ACC112 (cell line): Measurements from ENCODE around the gene CNTNAP4.

Experiments used
- H2AFZ ChIP-seq: fragments of 200-600 bp; sonication (generic); one replicate; pipeline ENCODE4 v1.6.0; 2017; ENCODE audit warnings: antibody characterized with exemption, low read length; ENCODE audit not compliant: unreplicated experiment
- H3K27ac ChIP-seq: fragments of 200-600 bp; sonication (generic); 2 replicates; pipeline ENCODE4 v1.5.1; 2014; ENCODE audit warnings: low read depth, mild to moderate bottlenecking, antibody characterized with exemption, low read length, moderate library complexity
- H3K27me3 ChIP-seq: fragments of 200-600 bp; sonication (generic); 2 replicates; pipeline ENCODE4 v1.6.1; 2014; ENCODE audit warnings: mild to moderate bottlenecking, antibody characterized with exemption, low read length, moderate library complexity, mixed read lengths; ENCODE audit not compliant: insufficient read depth
- H3K36me3 ChIP-seq: fragments of 200-600 bp; sonication (generic); 2 replicates; pipeline ENCODE4 v1.6.1; 2016; ENCODE audit warnings: mild to moderate bottlenecking, antibody characterized with exemption, low read length, moderate library complexity, mixed read lengths; ENCODE audit not compliant: insufficient read depth
- H3K4me1 ChIP-seq: fragments of 200-600 bp; sonication (generic); one replicate; pipeline ENCODE4 v1.6.1; 2016; ENCODE audit warnings: low read length, mixed read lengths; ENCODE audit not compliant: insufficient read depth, unreplicated experiment, control insufficient read depth
- H3K4me3 ChIP-seq: fragments of 200-600 bp; sonication (generic); 2 replicates; pipeline ENCODE4 v1.5.1; 2014; ENCODE audit warnings: mild to moderate bottlenecking, low read depth, low read length
- H3K79me2 ChIP-seq: fragments of 200-600 bp; sonication (generic); one replicate; pipeline ENCODE4 v1.6.0; 2016; ENCODE audit warnings: low read length; ENCODE audit not compliant: control insufficient read depth, unreplicated experiment, insufficient read depth

Gene CNTNAP4

DNA sequence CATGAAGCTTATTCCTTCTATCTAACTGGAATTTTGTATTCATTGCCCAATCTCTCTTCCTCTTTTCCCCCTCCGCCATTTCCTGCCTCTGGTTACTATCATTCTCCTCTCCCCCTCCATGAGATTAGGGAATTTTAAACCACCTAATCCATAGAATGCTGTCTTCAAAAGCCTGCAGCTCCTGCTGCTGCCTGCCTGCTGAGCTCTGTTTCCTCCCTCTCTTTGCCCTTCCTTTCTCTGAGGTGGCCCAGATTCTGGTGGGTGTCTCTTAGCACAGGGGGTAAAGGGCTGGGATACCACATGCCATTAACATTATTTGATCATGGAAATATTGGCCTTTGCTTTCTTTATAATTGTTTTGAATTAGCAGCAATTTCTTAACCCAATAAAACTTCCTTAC, 241.6 kb downstream of the CNTNAP4 start:
- H3K4me3 ChIP-seq, result no peak overlapping the region
- no peaks in the 10 kb centered on the region for H3K27me3 ChIP-seq
- H3K27ac ChIP-seq, result no peak overlapping the region
- no peaks in the 10 kb centered on the region for H3K36me3 ChIP-seq
- H2AFZ ChIP-seq, result no peak overlapping the region
- H3K4me1 ChIP-seq, result no peaks in the 10 kb centered on the region
- no peaks in the 10 kb centered on the region for H3K79me2 ChIP-seq

DNA sequence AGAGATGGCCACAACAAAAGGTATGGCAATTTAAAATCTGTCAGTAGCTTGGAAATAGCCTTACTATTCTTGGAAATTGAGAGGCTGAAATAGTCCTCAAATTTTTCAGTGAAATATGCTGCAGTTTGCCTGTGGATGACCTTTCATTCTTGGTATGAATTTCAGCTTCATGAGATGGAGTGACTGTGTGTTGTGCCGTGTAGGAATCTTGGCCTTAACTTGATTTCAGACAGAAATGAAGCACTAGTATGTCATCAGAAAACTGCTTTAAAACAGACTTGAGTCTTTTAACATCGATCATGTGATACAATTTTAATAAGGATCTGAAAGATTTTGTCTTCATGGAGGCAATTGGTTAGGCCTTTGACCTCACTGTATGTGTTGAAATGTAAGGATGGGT, 247.2 kb downstream of the CNTNAP4 start:
- H3K36me3 ChIP-seq, result no peaks in the 10 kb centered on the region
- no peak overlapping the region for H3K4me3 ChIP-seq
- no peaks in the 10 kb centered on the region for H3K79me2 ChIP-seq
- H2AFZ ChIP-seq, result no peak overlapping the region
- H3K27me3 ChIP-seq, result no peaks in the 10 kb centered on the region; the same call in 1 of the 2 replicates
- H3K27ac ChIP-seq, result no peak overlapping the region
- H3K4me1 ChIP-seq, result no peaks in the 10 kb centered on the region

DNA sequence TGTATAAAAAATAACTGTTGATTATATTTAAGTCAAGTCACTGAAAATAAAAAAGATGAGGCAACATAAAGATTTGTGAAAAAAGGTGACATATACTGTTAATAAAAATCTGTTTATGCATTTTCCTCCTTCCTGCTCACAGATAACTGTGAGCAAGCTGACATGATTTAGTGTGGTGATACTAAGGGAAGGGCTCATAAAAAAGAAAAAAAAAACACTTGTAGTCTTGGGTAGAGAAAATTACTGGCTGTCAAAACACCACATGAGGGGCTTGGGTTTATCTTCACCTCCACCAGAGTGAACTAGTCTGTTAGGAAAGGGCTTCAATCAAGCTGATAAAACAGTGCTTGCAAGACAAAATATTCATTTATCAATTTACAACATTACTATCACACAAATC, 247.6 kb downstream of the CNTNAP4 start:
- H2AFZ ChIP-seq, result no peak overlapping the region
- H3K4me1 ChIP-seq, result no peaks in the 10 kb centered on the region
- H3K79me2 ChIP-seq, result no peaks in the 10 kb centered on the region
- H3K4me3 ChIP-seq, result no peak overlapping the region
- H3K27me3 ChIP-seq, result no peaks in the 10 kb centered on the region; the same call in 1 of the 2 replicates
- no peaks in the 10 kb centered on the region for H3K36me3 ChIP-seq
- no peak overlapping the region for H3K27ac ChIP-seq

DNA sequence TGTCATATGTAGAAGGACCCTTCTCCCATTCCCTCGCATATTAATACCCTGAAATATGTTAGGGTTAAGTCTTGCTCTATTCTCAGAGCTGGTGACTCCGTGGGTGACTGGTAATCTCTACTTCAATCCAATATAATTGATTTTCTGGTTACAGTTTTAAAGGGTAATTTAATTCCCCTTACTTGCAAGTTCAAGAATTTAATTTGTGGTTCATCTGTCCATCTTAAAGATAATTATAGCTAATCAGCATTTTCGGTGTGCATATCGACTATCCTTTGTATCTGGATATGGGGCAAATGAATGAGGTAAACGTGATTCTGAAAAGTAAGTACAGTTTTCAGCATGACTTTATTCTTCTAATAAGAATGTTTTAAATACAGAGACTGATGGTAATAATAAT, 250.0 kb downstream of the CNTNAP4 start:
- Histone ChIP-seq H3K4me1 (no peaks in the 10 kb centered on the region), H2AFZ (no peak overlapping the region), H3K79me2 (no peaks in the 10 kb centered on the region), H3K36me3 (no peaks in the 10 kb centered on the region), H3K27me3 (peaks cover 2% of the 10 kb centered on the region), H3K4me3 (no peak overlapping the region), H3K27ac (no peak overlapping the region)

DNA sequence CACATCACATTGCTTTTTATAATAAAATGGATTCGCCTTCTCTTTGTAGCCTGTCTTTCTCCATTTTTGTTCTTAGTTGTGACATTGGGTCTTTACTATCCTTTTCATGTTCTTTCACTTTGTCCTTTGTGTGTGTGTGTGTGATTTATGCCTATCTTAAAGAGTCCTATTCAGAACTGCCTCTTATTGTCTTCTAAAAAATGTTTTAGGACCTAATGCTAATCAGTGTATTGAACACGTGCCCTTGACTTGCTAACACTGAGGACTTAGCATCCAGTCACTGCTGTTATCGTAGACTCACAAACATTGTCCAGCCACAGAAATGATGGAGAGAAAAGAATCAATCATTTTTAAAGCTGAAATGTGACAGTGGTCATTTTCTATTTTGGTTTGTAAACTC, 251.9 kb downstream of the CNTNAP4 start:
- no peak overlapping the region for H2AFZ ChIP-seq
- no peak overlapping the region for H3K27ac ChIP-seq
- H3K36me3 ChIP-seq, result no peaks in the 10 kb centered on the region
- no peak overlapping the region for H3K4me3 ChIP-seq
- no peaks in the 10 kb centered on the region for H3K4me1 ChIP-seq
- H3K79me2 ChIP-seq, result no peaks in the 10 kb centered on the region
- peaks cover 6% of the 10 kb centered on the region for H3K27me3 ChIP-seq

DNA sequence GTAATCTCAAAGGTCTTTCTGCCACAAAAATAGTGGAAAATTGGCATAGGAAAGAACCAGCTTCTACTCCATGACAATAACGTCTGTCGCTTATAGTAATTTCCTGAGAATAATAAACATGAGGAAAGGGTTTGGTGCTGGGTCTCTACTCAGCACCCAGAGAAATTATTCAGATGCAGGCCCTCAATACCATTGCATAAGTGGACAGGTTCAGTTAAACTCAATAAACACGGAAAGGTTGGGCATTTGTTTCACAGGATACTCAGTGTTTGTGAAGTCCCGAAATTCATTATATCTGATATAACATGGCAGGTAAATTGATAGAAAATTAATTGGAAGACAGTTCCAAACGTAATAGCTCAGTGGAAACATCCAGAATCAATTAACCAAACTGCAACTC, 254.0 kb downstream of the CNTNAP4 start:
- Histone ChIP-seq H3K4me3 (no peak overlapping the region), H3K4me1 (no peaks in the 10 kb centered on the region), H3K27me3 (peaks cover 6% of the 10 kb centered on the region), H3K36me3 (no peaks in the 10 kb centered on the region), H2AFZ (no peak overlapping the region), H3K27ac (no peak overlapping the region), H3K79me2 (no peaks in the 10 kb centered on the region)

DNA sequence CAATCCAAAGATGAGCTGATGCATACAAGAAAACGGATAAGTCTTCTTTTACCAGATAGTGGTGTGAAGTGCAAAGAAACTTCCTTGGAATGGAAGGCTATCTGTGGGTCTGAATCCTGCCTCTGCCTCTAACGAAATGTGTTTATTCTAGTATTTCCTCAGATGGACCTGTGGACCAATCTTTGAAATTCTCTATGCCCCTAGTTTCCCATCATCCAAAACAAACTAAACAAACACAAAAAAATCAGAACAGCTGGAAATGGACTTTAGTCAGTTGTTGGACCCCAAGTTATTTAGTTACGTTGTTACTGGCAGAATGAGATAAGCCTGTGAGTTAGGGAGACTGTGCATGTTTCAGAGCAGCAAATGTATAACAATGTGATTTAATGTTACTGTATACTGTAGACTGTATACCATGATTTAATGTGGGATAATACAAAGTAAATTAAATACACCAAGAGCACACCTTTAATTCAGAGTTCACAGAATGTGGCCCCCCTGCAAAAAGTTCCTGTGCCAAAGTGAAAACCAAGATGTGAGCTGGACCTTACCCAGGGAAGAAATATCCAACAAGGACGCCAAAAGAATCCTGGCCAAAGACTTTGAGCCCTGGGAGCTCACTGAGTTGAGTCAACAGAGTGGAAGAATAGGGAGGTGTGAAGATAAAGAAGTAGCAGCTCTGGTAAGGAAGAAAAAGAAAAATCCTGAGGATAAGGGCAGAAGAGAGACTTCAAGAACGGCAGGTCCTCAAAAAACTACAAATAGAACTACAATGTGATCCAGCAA, 255.2 kb downstream of the CNTNAP4 start:
- peaks cover 7% of the 10 kb centered on the region for H3K27me3 ChIP-seq
- H3K4me1 ChIP-seq, result no peaks in the 10 kb centered on the region
- no peaks in the 10 kb centered on the region for H3K79me2 ChIP-seq
- H3K27ac ChIP-seq, result no peak overlapping the region
- H3K4me3 ChIP-seq, result no peak overlapping the region
- no peak overlapping the region for H2AFZ ChIP-seq
- H3K36me3 ChIP-seq, result no peaks in the 10 kb centered on the region

DNA sequence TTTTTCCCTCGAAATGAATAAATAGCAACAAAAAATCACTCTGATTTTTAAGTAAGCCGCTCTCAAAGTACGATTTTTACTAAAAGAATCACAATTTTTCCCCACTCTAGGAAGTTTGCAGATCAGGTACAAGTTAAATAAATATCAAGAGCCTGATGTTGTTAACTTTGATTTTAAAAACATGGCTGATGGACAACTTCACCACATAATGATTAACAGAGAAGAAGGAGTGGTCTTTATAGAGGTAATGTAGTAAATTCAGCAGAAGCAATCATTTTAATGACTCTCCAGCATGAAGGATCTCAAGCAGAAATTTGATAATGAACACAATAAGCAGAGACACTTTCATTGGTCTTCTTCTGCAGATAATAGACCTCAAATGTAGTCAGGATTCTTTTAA, 262.4 kb downstream of the CNTNAP4 start:
- H3K27ac ChIP-seq, result no peak overlapping the region
- no peak overlapping the region for H3K4me3 ChIP-seq

DNA sequence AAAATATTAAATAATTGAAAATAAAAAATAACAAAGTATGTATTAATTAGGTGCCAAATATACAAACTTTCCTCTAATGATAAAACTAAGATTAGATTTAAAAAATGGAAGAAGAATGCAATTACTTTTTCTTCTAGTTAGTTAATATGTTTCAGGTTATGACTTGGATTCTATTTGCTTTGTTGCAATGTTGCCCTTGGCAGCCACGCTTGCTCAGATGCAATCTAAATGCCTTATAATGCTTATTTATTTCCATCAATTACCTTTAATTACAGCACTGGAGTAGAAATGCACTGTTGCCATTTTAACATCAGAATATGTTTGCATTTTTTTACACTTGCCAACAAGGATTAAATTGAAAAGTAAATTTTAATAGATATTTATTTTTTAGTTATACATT, 263.9 kb downstream of the CNTNAP4 start:
- Histone ChIP-seq H3K4me3 (no peak overlapping the region), H2AFZ (no peak overlapping the region), H3K36me3 (no peaks in the 10 kb centered on the region), H3K27me3 (peaks cover 9% of the 10 kb centered on the region), H3K27ac (no peak overlapping the region), H3K79me2 (no peaks in the 10 kb centered on the region), H3K4me1 (no peaks in the 10 kb centered on the region)

More for the DNA sequence above, 262.4 kb downstream of the CNTNAP4 start:
- H3K79me2 ChIP-seq, result no peaks in the 10 kb centered on the region
- no peaks in the 10 kb centered on the region for H3K4me1 ChIP-seq
- H2AFZ ChIP-seq, result no peak overlapping the region
- peaks cover 9% of the 10 kb centered on the region for H3K27me3 ChIP-seq
- no peaks in the 10 kb centered on the region for H3K36me3 ChIP-seq

DNA sequence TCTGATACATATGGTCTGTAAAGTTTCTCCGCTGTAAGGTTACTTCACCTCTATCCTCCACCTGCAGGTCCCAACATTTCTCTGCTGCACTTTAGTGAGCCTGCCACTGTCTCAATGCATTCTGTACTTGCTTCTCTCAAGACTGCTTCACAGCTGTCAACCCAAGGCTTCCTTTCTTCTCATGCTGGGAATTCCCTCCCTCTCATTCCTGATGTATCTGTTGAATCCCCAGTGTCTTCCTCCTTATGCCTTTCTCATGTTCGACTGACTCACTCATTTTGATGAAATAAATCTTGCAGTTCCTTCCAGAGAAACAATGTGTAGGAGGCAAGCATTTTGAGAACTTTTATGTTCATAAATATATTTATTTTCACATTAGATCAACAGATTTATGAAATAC, 288.3 kb downstream of the CNTNAP4 start:
- H3K4me3 ChIP-seq, result no peak overlapping the region
- H3K27ac ChIP-seq, result no peak overlapping the region
- no peaks in the 10 kb centered on the region for H3K4me1 ChIP-seq
- no peaks in the 10 kb centered on the region for H3K79me2 ChIP-seq
- H3K36me3 ChIP-seq, result no peaks in the 10 kb centered on the region
- no peak overlapping the region for H2AFZ ChIP-seq
- H3K27me3 ChIP-seq, result 0 out of 2 replicates have a peak, but pooled peaks cover 2% of the 10 kb centered on the region

DNA sequence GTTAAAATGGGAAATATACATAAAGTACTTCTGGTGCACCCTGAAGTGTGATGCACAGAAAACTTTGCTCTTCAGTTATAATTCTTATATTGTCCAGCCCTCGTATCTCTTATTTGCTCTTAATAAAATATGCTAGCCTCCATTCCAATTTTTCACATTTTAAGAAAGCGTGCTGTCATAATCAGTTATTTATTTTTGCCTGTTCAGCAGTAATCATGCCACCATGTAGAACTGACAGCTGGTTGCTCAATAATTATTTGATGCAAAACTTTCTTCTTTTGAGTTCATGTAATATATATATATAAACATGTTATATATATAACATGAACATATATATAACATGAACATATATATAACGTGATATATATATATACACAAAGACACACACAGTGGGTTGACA, 294.6 kb downstream of the CNTNAP4 start:
- Histone ChIP-seq H3K4me1 (no peaks in the 10 kb centered on the region), H3K4me3 (no peak overlapping the region), H3K79me2 (no peaks in the 10 kb centered on the region), H2AFZ (no peak overlapping the region), H3K27me3 (no peaks in the 10 kb centered on the region), H3K27ac (no peak overlapping the region), H3K36me3 (no peaks in the 10 kb centered on the region)
